K562 (cell line): ENCODE measurements around the gene C6orf47. TPM values are rescaled to one million over a fixed set of nuclear protein-coding genes. Genes with fewer than 3 reads are reported as not detected.

Experiments
- BHLHE40 ChIP-seq: IDR thresholded peaks from 2 replicates; pipeline ENCODE4 v1.6.1; 2011; ENCODE audit warnings: low read length, improper control_type of control experiment
- BRCA1 ChIP-seq, 2 experiments: fragments of 450-650 bp in 1 of 2; sonication (generic) in 1 of 2; formaldehyde crosslinking in 1 of 2; IDR thresholded peaks; 2 replicates each; pipeline versions ENCODE4 v1.5.0 to v1.6.1; 2017 to 2020; ENCODE audit warnings: mild to moderate bottlenecking in 1 of 2, missing genetic modification reagents in 1 of 2
- CBX2 ChIP-seq: fragments of 200-600 bp; sonication (generic); IDR thresholded peaks from one replicate; pipeline ENCODE4 v1.6.1; 2012; ENCODE audit warnings: mild to moderate bottlenecking, low read length, inconsistent platforms; ENCODE audit not compliant: insufficient read depth, poor library complexity, severe bottlenecking
- FOXJ3 ChIP-seq: sonication (generic); formaldehyde crosslinking; IDR thresholded peaks from 2 replicates; pipeline ENCODE4 v1.4.0; 2020; ENCODE audit warnings: mild to moderate bottlenecking, missing genetic modification reagents
- ILK ChIP-seq: fragments of 450-650 bp; IDR thresholded peaks from 2 replicates; pipeline ENCODE4 v1.6.1; 2016; ENCODE audit warnings: missing genetic modification characterization, low read depth, mild to moderate bottlenecking, missing compliant biosample characterization, moderate library complexity, borderline replicate concordance
- KLF13 ChIP-seq: fragments of 450-650 bp; IDR thresholded peaks from 2 replicates; pipeline ENCODE4 v1.6.1; 2016; ENCODE audit warnings: missing genetic modification characterization, low read depth, mild to moderate bottlenecking, missing compliant biosample characterization, moderate library complexity, borderline replicate concordance
- MCM5 ChIP-seq: fragments of 450-650 bp; IDR thresholded peaks from 2 replicates; pipeline ENCODE4 v1.6.1; 2016; ENCODE audit warnings: low read depth
- PHF20 ChIP-seq: fragments of 450-650 bp; IDR thresholded peaks from 2 replicates; pipeline ENCODE4 v1.6.1; 2018; ENCODE audit not compliant: partially characterized antibody
- POLR2A ChIP-seq: fragments of 450-650 bp; conservative IDR thresholded peaks from 2 replicates; pipeline ENCODE4 v1.6.1; 2016
- RAD21 ChIP-seq, 2 experiments: fragments of 250-450 bp in 1 of 2; fragments of 450-650 bp in 1 of 2; sonication (Bioruptor Pico) in 1 of 2; formaldehyde crosslinking in 1 of 2; IDR thresholded peaks in 1 of 2; conservative IDR thresholded peaks in 1 of 2; 2 replicates each; pipeline versions ENCODE4 v1.4.0 to v1.8.0; 2020 to 2022; ENCODE audit warnings: mild to moderate bottlenecking in 2 of 2, moderate library complexity in 1 of 2
- ZFP1 ChIP-seq: fragments of 450-650 bp; formaldehyde crosslinking; IDR thresholded peaks from 2 replicates; pipeline ENCODE4 v1.4.0; 2020; ENCODE audit warnings: mild to moderate bottlenecking, mixed read lengths
- ZKSCAN3 ChIP-seq: fragments of 250-450 bp; sonication (Bioruptor Pico); IDR thresholded peaks from 2 replicates; pipeline ENCODE4 v1.4.0; 2020
- ZNF436 ChIP-seq: fragments of 250-450, 450-650 bp; sonication (Bioruptor Pico); formaldehyde crosslinking; IDR thresholded peaks from 2 replicates; pipeline ENCODE4 v1.7.0; 2020; ENCODE audit warnings: mild to moderate bottlenecking
- polyA plus RNA-seq, 8 experiments: library from polyadenylated mRNA; depleted of rRNA in 4 of 8; stranded (reverse) in 5 of 8; unstranded in 3 of 8; fragments of >200 nt; fragmentation: Nextera tagmentation in 2 of 8; fragmentation: Illumina TruSeq in 1 of 8; extraction: Ambion mirVana in 2 of 8; extraction: Trizol in 1 of 8; gene quantifications; 2 replicates each; pipeline versions ENCODE4 v1.2.1 to v1.2.3, GENCODE V29; 2011 to 2014; ENCODE audit warnings: inconsistent platforms in 1 of 8, missing spikeins in 1 of 8
- total RNA-seq, 7 experiments: library from RNA; depleted of rRNA in 6 of 7; stranded (reverse); fragments of >200 nt in 6 of 7; fragmentation: Illumina TruSeq in 2 of 7; extraction: Trizol in 2 of 7; gene quantifications; 2 replicates each; pipeline versions ENCODE4 v1.2.1 to v1.2.3, GENCODE V29; 2011 to 2021; ENCODE audit warnings: low replicate concordance in 1 of 7
- TF ChIP-seq, protein P1 (sequence below): sonication (generic); formaldehyde crosslinking; IDR thresholded peaks from 2 replicates; pipeline ENCODE4 v1.8.0; 2023; ENCODE audit warnings: missing genetic modification reagents, mild to moderate bottlenecking, borderline replicate concordance
- TF ChIP-seq, protein P2 (sequence below), 2 experiments: fragments of 450-650 bp; conservative IDR thresholded peaks; 2 replicates each; pipeline ENCODE4 v1.6.1; 2017; ENCODE audit warnings: mild to moderate bottlenecking in 2 of 2, moderate library complexity in 2 of 2
- TF ChIP-seq, protein P3 (sequence below): sonication (generic); formaldehyde crosslinking; IDR thresholded peaks from 2 replicates; pipeline ENCODE4 v1.9.0; 2022; ENCODE audit warnings: mild to moderate bottlenecking, missing genetic modification reagents
- TF ChIP-seq, protein P4 (sequence below), 2 experiments: fragments of 450-650 bp; IDR thresholded peaks; 2 replicates each; pipeline ENCODE4 v1.6.1; 2016

Gene C6orf47
- total and polyA plus RNA-seq, 9 of the 15 experiments (the other 6 are each of a cell fraction or from before 2014, with no cell fraction given), result 0.14 to 43.8 (median 27.0) TPM

DNA sequence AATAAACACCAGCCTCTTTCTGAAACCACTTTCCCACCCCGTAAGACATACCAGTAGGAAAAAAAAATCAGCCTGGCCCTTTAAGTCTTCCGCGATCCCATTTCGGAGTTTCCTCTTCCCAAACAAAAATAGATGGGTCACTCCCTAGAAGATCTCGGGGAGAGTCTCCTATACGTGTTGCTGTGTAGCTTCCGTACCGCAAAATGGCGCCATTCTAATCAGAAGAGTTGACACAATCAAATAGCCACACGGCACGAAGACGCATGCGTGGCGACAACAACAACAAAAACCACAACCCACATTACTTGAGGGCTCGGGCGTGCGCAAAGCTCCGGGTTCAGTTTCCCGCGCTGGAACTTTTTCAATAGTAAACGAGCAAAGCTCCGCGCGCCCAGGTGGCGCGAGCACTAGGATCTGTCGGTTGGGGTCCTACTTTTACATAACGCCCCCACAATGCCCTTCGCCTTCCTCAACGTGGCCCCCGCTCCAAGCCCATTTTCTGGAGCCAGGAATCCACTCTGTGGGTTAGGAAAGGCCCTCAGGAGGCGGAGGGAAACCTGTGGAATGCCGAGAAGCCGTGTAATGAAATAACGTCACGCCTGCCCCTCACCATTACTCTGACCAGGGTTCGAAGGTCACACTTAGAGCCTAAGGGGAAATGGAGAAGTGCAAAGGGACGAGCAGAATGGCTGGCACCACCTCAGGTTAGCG lies 4.4 kb upstream of the C6orf47 start, which contains the start of gene GPANK1 (continued):
- TF ChIP-seq KLF13 (tag), result 0 out of 2 replicates have a peak, but pooled peaks have one; percentile 52
- no peak for TF ChIP-seq ZNF436
- TF ChIP-seq, protein P1, sequence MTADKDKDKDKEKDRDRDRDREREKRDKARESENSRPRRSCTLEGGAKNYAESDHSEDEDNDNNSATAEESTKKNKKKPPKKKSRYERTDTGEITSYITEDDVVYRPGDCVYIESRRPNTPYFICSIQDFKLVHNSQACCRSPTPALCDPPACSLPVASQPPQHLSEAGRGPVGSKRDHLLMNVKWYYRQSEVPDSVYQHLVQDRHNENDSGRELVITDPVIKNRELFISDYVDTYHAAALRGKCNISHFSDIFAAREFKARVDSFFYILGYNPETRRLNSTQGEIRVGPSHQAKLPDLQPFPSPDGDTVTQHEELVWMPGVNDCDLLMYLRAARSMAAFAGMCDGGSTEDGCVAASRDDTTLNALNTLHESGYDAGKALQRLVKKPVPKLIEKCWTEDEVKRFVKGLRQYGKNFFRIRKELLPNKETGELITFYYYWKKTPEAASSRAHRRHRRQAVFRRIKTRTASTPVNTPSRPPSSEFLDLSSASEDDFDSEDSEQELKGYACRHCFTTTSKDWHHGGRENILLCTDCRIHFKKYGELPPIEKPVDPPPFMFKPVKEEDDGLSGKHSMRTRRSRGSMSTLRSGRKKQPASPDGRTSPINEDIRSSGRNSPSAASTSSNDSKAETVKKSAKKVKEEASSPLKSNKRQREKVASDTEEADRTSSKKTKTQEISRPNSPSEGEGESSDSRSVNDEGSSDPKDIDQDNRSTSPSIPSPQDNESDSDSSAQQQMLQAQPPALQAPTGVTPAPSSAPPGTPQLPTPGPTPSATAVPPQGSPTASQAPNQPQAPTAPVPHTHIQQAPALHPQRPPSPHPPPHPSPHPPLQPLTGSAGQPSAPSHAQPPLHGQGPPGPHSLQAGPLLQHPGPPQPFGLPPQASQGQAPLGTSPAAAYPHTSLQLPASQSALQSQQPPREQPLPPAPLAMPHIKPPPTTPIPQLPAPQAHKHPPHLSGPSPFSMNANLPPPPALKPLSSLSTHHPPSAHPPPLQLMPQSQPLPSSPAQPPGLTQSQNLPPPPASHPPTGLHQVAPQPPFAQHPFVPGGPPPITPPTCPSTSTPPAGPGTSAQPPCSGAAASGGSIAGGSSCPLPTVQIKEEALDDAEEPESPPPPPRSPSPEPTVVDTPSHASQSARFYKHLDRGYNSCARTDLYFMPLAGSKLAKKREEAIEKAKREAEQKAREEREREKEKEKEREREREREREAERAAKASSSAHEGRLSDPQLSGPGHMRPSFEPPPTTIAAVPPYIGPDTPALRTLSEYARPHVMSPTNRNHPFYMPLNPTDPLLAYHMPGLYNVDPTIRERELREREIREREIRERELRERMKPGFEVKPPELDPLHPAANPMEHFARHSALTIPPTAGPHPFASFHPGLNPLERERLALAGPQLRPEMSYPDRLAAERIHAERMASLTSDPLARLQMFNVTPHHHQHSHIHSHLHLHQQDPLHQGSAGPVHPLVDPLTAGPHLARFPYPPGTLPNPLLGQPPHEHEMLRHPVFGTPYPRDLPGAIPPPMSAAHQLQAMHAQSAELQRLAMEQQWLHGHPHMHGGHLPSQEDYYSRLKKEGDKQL (CRISPR knock-in tag), result no peak
- TF ChIP-seq RAD21 (CRISPR knock-in tag; conservative IDR thresholded peaks at IDR 0.05 in 1 of 2, IDR thresholded peaks at IDR 0.05 in 1 of 2), result 0 out of 4 replicates have a peak, but pooled peaks of 1 of the 2 experiments have one; percentile 4
- no peak; the same call in 1 of the 2 replicates for TF ChIP-seq FOXJ3
- no peak for TF ChIP-seq ZKSCAN3 (CRISPR knock-in tag)
- no peak for TF ChIP-seq MCM5
- peak; percentile 86 for TF ChIP-seq BHLHE40
- TF ChIP-seq BRCA1 (IDR thresholded peaks at IDR 0.05), result no peak
- TF ChIP-seq BRCA1 (CRISPR knock-in tag; IDR thresholded peaks at IDR 0.05), result no peak
- TF ChIP-seq PHF20, result no peak
- no peak for TF ChIP-seq ILK (tag)
- TF ChIP-seq, protein P2, sequence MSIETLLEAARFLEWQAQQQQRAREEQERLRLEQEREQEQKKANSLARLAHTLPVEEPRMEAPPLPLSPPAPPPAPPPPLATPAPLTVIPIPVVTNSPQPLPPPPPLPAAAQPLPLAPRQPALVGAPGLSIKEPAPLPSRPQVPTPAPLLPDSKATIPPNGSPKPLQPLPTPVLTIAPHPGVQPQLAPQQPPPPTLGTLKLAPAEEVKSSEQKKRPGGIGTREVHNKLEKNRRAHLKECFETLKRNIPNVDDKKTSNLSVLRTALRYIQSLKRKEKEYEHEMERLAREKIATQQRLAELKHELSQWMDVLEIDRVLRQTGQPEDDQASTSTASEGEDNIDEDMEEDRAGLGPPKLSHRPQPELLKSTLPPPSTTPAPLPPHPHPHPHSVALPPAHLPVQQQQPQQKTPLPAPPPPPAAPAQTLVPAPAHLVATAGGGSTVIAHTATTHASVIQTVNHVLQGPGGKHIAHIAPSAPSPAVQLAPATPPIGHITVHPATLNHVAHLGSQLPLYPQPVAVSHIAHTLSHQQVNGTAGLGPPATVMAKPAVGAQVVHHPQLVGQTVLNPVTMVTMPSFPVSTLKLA (conservative IDR thresholded peaks at IDR 0.05), result no peak
- TF ChIP-seq, protein P3, sequence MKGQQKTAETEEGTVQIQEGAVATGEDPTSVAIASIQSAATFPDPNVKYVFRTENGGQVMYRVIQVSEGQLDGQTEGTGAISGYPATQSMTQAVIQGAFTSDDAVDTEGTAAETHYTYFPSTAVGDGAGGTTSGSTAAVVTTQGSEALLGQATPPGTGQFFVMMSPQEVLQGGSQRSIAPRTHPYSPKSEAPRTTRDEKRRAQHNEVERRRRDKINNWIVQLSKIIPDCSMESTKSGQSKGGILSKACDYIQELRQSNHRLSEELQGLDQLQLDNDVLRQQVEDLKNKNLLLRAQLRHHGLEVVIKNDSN, result peak; percentile 50; the same call in 1 of the 2 replicates
- TF ChIP-seq POLR2A, result peak; percentile 97
- no peak for TF ChIP-seq ZFP1 (CRISPR knock-in tag)
- TF ChIP-seq CBX2, result no peak
- TF ChIP-seq, protein P4, sequence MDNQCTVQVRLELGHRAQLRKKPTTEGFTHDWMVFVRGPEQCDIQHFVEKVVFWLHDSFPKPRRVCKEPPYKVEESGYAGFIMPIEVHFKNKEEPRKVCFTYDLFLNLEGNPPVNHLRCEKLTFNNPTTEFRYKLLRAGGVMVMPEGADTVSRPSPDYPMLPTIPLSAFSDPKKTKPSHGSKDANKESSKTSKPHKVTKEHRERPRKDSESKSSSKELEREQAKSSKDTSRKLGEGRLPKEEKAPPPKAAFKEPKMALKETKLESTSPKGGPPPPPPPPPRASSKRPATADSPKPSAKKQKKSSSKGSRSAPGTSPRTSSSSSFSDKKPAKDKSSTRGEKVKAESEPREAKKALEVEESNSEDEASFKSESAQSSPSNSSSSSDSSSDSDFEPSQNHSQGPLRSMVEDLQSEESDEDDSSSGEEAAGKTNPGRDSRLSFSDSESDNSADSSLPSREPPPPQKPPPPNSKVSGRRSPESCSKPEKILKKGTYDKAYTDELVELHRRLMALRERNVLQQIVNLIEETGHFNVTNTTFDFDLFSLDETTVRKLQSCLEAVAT (IDR thresholded peaks at IDR 0.05), result peak; percentile 75 to 92; a peak in 3 of 4 replicates
